Trophoblast cell (in vitro differentiated cells and primary cell): ENCODE measurements around the gene KDM4B.
"Not testable (repeated sequence)": the region's sequence is repeated elsewhere in the genome, so short reads cannot be mapped to it uniquely, and the experiment has no call there.

Experiments used
- DNase-seq, 2 donors: peaks; one replicate each; pipeline ENCODE4 v3.0.0-alpha.2; 2016
- H2AFZ ChIP-seq: 2 replicates; pipeline ENCODE4 v1.6.1; 2013; ENCODE audit warnings: low read length, moderate library complexity, mild to moderate bottlenecking; ENCODE audit not compliant: insufficient read depth, poor library complexity
- H2AK5ac ChIP-seq: 2 replicates; pipeline ENCODE4 v1.6.1; 2013; ENCODE audit warnings: mild to moderate bottlenecking, low read length
- H2BK120ac ChIP-seq: 2 replicates; pipeline ENCODE4 v1.6.1; 2013; ENCODE audit warnings: low read length, mild to moderate bottlenecking, moderate library complexity; ENCODE audit not compliant: insufficient read depth, poor library complexity
- H2BK12ac ChIP-seq: 2 replicates; pipeline ENCODE4 v1.6.1; 2013; ENCODE audit warnings: mild to moderate bottlenecking, low read length, moderate library complexity
- H2BK5ac ChIP-seq: 2 replicates; pipeline ENCODE4 v1.6.1; 2013; ENCODE audit warnings: low read length, low read depth, moderate library complexity, mild to moderate bottlenecking; ENCODE audit not compliant: poor library complexity
- H3K14ac ChIP-seq: 2 replicates; pipeline ENCODE4 v1.6.1; 2013; ENCODE audit warnings: mild to moderate bottlenecking, low read length
- H3K18ac ChIP-seq: 2 replicates; pipeline ENCODE4 v1.6.1; 2013; ENCODE audit warnings: mild to moderate bottlenecking, low read length
- H3K23ac ChIP-seq: 2 replicates; pipeline ENCODE4 v1.6.1; 2013; ENCODE audit warnings: low read length
- H3K27ac ChIP-seq: 2 replicates; pipeline ENCODE4 v1.5.1; 2013; ENCODE audit warnings: low read depth, mild to moderate bottlenecking, inconsistent platforms, low read length, moderate library complexity
- H3K27me3 ChIP-seq: 2 replicates; pipeline ENCODE4 v1.6.1; 2013; ENCODE audit warnings: inconsistent platforms, mild to moderate bottlenecking, low read length, moderate library complexity; ENCODE audit not compliant: insufficient read depth
- H3K36me3 ChIP-seq, 2 experiments: 1 replicate in 1 of 2; 2 replicates in 1 of 2; pipeline ENCODE4 v1.6.1; 2013; ENCODE audit warnings: low read length in 2 of 2, mild to moderate bottlenecking in 2 of 2, moderate library complexity in 1 of 2; ENCODE audit not compliant: insufficient read depth in 2 of 2, control insufficient read depth in 1 of 2
- H3K4ac ChIP-seq: 2 replicates; pipeline ENCODE4 v1.6.1; 2013; ENCODE audit warnings: low read depth, mild to moderate bottlenecking, low read length, moderate library complexity
- H3K4me1 ChIP-seq, 2 experiments: 1 replicate in 1 of 2; 2 replicates in 1 of 2; pipeline ENCODE4 v1.6.1; 2013; ENCODE audit warnings: low read length in 2 of 2, mild to moderate bottlenecking in 2 of 2, moderate library complexity in 1 of 2; ENCODE audit not compliant: insufficient read depth in 2 of 2, control insufficient read depth in 1 of 2
- H3K4me2 ChIP-seq: 2 replicates; pipeline ENCODE4 v1.6.1; 2013; ENCODE audit warnings: inconsistent platforms, mild to moderate bottlenecking, low read length, moderate library complexity
- H3K4me3 ChIP-seq: 2 replicates; pipeline ENCODE4 v1.5.1; 2013; ENCODE audit warnings: mild to moderate bottlenecking, low read depth, low read length, inconsistent platforms
- H3K79me1 ChIP-seq: one replicate; pipeline ENCODE4 v1.6.1; 2013; ENCODE audit warnings: low read length
- H3K79me2 ChIP-seq: 2 replicates; pipeline ENCODE4 v1.6.1; 2013; ENCODE audit warnings: low read length, mild to moderate bottlenecking; ENCODE audit not compliant: control insufficient read depth, insufficient read depth, poor library complexity
- H3K9ac ChIP-seq: 2 replicates; pipeline ENCODE4 v1.6.1; 2013; ENCODE audit warnings: mild to moderate bottlenecking, low read length
- H3K9me3 ChIP-seq: 2 replicates; pipeline ENCODE4 v1.6.1; 2013; ENCODE audit warnings: low read depth, mild to moderate bottlenecking, control low read depth, inconsistent platforms, low read length; ENCODE audit not compliant: insufficient read depth
- H4K12ac ChIP-seq: 2 replicates; pipeline ENCODE4 v1.6.1; 2013; ENCODE audit warnings: low read depth, mild to moderate bottlenecking, low read length, moderate library complexity
- H4K8ac ChIP-seq: 2 replicates; pipeline ENCODE4 v1.6.1; 2013; ENCODE audit warnings: low read depth, mild to moderate bottlenecking, low read length, moderate library complexity
- H4K91ac ChIP-seq: one replicate; pipeline ENCODE4 v1.6.1; 2013; ENCODE audit warnings: low read depth, mild to moderate bottlenecking, low read length, moderate library complexity
- WGBS: extraction: QIAGEN DNeasy Blood & Tissue Kit; methylation state at CpG from one replicate; pipeline ENCODE4 v1.1.7; 2013; ENCODE audit warnings: missing lambda C conversion rate; ENCODE audit not compliant: insufficient read length, insufficient coverage; ENCODE audit errors: extremely low coverage; 5-methylcytosine and 5-hydroxymethylcytosine counted together

Gene KDM4B

DNA sequence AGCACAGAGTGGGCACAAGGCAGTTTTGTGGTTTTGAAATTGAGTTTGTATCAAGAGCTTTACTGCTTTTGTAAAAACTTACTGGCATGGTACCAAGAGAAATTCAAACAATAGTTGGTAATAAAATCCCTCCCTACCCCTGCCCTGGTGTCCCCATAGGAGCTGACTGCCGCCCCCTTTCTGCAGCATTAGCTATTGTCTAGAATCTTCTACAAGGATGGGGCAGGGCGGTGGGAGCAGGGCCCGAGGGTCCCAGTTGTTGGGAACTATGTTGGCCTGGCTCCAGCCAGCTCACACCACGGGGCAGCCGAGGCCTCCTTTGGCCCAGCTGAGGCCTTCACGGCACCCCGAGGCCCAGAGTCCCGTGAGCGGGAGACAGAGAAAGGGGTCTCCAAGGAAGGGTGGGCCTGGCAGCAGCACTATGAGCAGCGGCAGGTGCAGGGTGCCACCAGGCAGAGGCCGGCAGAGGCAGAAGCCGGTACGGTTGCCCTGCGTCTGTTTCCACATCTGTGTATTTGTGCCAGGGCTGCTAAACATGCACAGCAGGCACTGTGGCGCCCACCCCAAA lies 57.9 kb downstream of the KDM4B start:
- WGBS = no CpG with 5 or more reads among the region's 15 CpGs
- Histone ChIP-seq H4K12ac (no peak overlapping the region), H3K27me3 (no peaks in the 10 kb centered on the region), H3K4me1 (peaks cover 9 to 11% of the 10 kb centered on the region in 2 experiments), H2AK5ac (no peak overlapping the region), H3K79me2 (peaks cover 17% of the 10 kb centered on the region), H3K18ac (no peak overlapping the region), H3K79me1 (no peaks in the 10 kb centered on the region), H2BK120ac (no peak overlapping the region), H3K4ac (peak overlapping the region; percentile 62), H3K9me3 (no peaks in the 10 kb centered on the region), H4K8ac (no peak overlapping the region), H3K36me3 (peaks cover 10 to 11% of the 10 kb centered on the region in 2 experiments), H3K14ac (no peak overlapping the region), H3K4me3 (no peak overlapping the region), H4K91ac (no peak overlapping the region), H3K4me2 (no peak overlapping the region), H3K9ac (no peak overlapping the region), H2BK12ac (no peak overlapping the region), H2AFZ (no peak overlapping the region), H2BK5ac (no peak overlapping the region), H3K27ac (no peak overlapping the region), H3K23ac (no peak overlapping the region)
- no peak for DNase-seq

- H3K79me1 ChIP-seq = no peaks in the 10 kb centered on the region
- DNase-seq = no peak
- H3K4ac ChIP-seq = peak overlapping the region; percentile 87
- no CpG with 5 or more reads among the region's 15 CpGs for WGBS
- H3K79me2 ChIP-seq = peaks cover 16% of the 10 kb centered on the region
- H2AFZ ChIP-seq = no peak overlapping the region
- H3K9me3 ChIP-seq = no peaks in the 10 kb centered on the region
- no peak overlapping the region for H3K27ac ChIP-seq
- H3K23ac ChIP-seq = no peak overlapping the region
- peak overlapping the region; percentile 43 for H3K18ac ChIP-seq
- H4K8ac ChIP-seq = no peak overlapping the region
- H3K4me3 ChIP-seq = no peak overlapping the region
- H3K36me3 ChIP-seq = peaks cover 14 to 16% of the 10 kb centered on the region in 2 experiments
- no peak overlapping the region for H4K12ac ChIP-seq
- H3K27me3 ChIP-seq = no peaks in the 10 kb centered on the region
- H3K4me2 ChIP-seq = no peak overlapping the region
- H2BK120ac ChIP-seq = no peak overlapping the region
- H2BK12ac ChIP-seq = no peak overlapping the region
- H2BK5ac ChIP-seq = no peak overlapping the region
- H3K4me1 ChIP-seq = peaks cover 9 to 11% of the 10 kb centered on the region in 2 experiments
- no peak overlapping the region for H2AK5ac ChIP-seq
- no peak overlapping the region for H4K91ac ChIP-seq
- no peak overlapping the region for H3K9ac ChIP-seq
- no peak overlapping the region for H3K14ac ChIP-seq
Observed at GRCh38 chr19:5028229-5028886, 59.4 kb downstream of the KDM4B start.

DNA sequence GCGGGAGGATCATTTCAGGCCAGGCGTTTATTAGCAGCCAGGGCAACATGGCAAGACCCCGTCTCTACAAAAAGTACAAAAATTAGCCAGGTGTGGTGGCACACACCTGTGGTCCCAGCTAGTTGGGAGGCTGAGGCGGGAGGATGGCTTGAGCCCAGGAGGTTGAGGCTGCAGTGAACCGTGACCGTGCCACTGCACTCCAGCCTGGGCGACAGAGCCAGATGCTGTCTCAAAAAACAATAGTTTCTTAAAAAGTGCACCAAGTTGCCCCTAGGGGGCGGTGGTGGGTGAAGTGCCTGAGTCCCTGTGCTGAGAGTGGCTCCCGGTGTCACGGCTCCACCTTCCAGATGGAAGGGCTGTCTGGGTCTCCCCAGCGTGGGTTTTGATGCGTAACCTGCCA lies 60.7 kb downstream of the KDM4B start:
- not testable (repeated sequence) for H4K8ac ChIP-seq, H3K27ac ChIP-seq, H3K4me3 ChIP-seq, H4K12ac ChIP-seq, H2BK12ac ChIP-seq, H2BK120ac ChIP-seq, H3K9ac ChIP-seq, H3K9me3 ChIP-seq, H3K4me2 ChIP-seq, H2BK5ac ChIP-seq, H2AFZ ChIP-seq, H3K14ac ChIP-seq, H3K18ac ChIP-seq, H3K27me3 ChIP-seq, H3K79me1 ChIP-seq, H3K23ac ChIP-seq, H2AK5ac ChIP-seq, H4K91ac ChIP-seq
- DNase-seq = peak; percentile 70 to 82
- Histone ChIP-seq H3K4ac (peak overlapping the region; percentile 41), H3K79me2 (peaks cover 14% of the 10 kb centered on the region), H3K36me3 (peaks cover 25 to 26% of the 10 kb centered on the region in 2 experiments), H3K4me1 (peaks cover 9 to 11% of the 10 kb centered on the region in 2 experiments)
- no CpG with 5 or more reads among the region's 12 CpGs for WGBS

GRCh38 chr19:5030136-5030820 lies 61.4 kb downstream of the KDM4B start:
- peaks cover 32 to 33% of the 10 kb centered on the region in 2 experiments for H3K36me3 ChIP-seq
- H2BK120ac ChIP-seq = no peak overlapping the region
- no peak overlapping the region for H3K18ac ChIP-seq
- H3K4ac ChIP-seq = peak overlapping the region; percentile 61
- H3K79me2 ChIP-seq = peaks cover 14% of the 10 kb centered on the region
- H2BK5ac ChIP-seq = no peak overlapping the region
- no peak overlapping the region for H4K12ac ChIP-seq
- H2AK5ac ChIP-seq = no peak overlapping the region
- WGBS = no CpG with 5 or more reads among the region's 15 CpGs
- H3K9ac ChIP-seq = no peak overlapping the region
- no peaks in the 10 kb centered on the region for H3K9me3 ChIP-seq
- no peak overlapping the region for H4K8ac ChIP-seq
- H3K14ac ChIP-seq = no peak overlapping the region
- H2BK12ac ChIP-seq = no peak overlapping the region
- H3K27ac ChIP-seq = no peak overlapping the region
- no peak overlapping the region for H3K4me2 ChIP-seq
- H3K27me3 ChIP-seq = no peaks in the 10 kb centered on the region
- no peaks in the 10 kb centered on the region for H3K79me1 ChIP-seq
- no peak overlapping the region for H4K91ac ChIP-seq
- DNase-seq = no peak
- H3K4me1 ChIP-seq = peaks cover 9 to 11% of the 10 kb centered on the region in 2 experiments
- no peak overlapping the region for H2AFZ ChIP-seq
- no peak overlapping the region for H3K23ac ChIP-seq
- H3K4me3 ChIP-seq = no peak overlapping the region
